Rectal smooth muscle tissue (tissue), 1 donor: Measurements from ENCODE around the gene GP9.

Source experiments
- H3K27ac ChIP-seq: one replicate; pipeline ENCODE4 v1.7.0; 2013; ENCODE audit warnings: low read depth, low read length, inconsistent platforms
- H3K27me3 ChIP-seq: one replicate; pipeline ENCODE4 v1.7.0; 2013; ENCODE audit warnings: low read length; ENCODE audit not compliant: control insufficient read depth, insufficient read depth
- H3K36me3 ChIP-seq: one replicate; pipeline ENCODE4 v1.7.0; 2013; ENCODE audit warnings: low read length; ENCODE audit not compliant: control insufficient read depth, insufficient read depth
- H3K4me1 ChIP-seq: one replicate; pipeline ENCODE4 v1.7.0; 2013; ENCODE audit warnings: low read length; ENCODE audit not compliant: control insufficient read depth, insufficient read depth
- H3K4me3 ChIP-seq: one replicate; pipeline ENCODE4 v1.7.0; 2013; ENCODE audit warnings: low read length
- H3K9ac ChIP-seq: one replicate; pipeline ENCODE4 v1.7.0; 2013; ENCODE audit warnings: low read length

Gene GP9

GRCh38 chr3:129033151-129033550, 27.4 kb upstream of the GP9 start:
- Histone ChIP-seq H3K36me3 (no peaks in the 10 kb centered on the region), H3K9ac (no peak overlapping the region), H3K4me1 (no peaks in the 10 kb centered on the region), H3K27ac (no peak overlapping the region), H3K4me3 (no peak overlapping the region), H3K27me3 (no peaks in the 10 kb centered on the region)

GRCh38 chr3:129033633-129034321, 26.8 kb upstream of the GP9 start:
- no peak overlapping the region for H3K4me3 ChIP-seq
- H3K36me3 ChIP-seq = no peaks in the 10 kb centered on the region
- H3K4me1 ChIP-seq = no peaks in the 10 kb centered on the region
- H3K27ac ChIP-seq = no peak overlapping the region
- H3K9ac ChIP-seq = no peak overlapping the region
- H3K27me3 ChIP-seq = no peaks in the 10 kb centered on the region

GRCh38 chr3:129034642-129035041, 25.9 kb upstream of the GP9 start:
- Histone ChIP-seq H3K27me3 (no peaks in the 10 kb centered on the region), H3K36me3 (no peaks in the 10 kb centered on the region), H3K27ac (no peak overlapping the region), H3K9ac (no peak overlapping the region), H3K4me3 (no peak overlapping the region), H3K4me1 (no peaks in the 10 kb centered on the region)

- Histone ChIP-seq H3K36me3 (no peaks in the 10 kb centered on the region), H3K9ac (no peak overlapping the region), H3K27me3 (no peaks in the 10 kb centered on the region), H3K4me3 (no peak overlapping the region), H3K27ac (no peak overlapping the region), H3K4me1 (no peaks in the 10 kb centered on the region)
These were observed 25.0 kb upstream of the GP9 start for GRCh38 chr3:129035360-129036221.

GRCh38 chr3:129036222-129037092, 24.1 kb upstream of the GP9 start:
- Histone ChIP-seq H3K27ac (no peak overlapping the region), H3K4me3 (no peak overlapping the region), H3K27me3 (no peaks in the 10 kb centered on the region), H3K9ac (no peak overlapping the region), H3K4me1 (no peaks in the 10 kb centered on the region), H3K36me3 (no peaks in the 10 kb centered on the region)

GRCh38 chr3:129037093-129037419, 23.5 kb upstream of the GP9 start:
- Histone ChIP-seq H3K9ac (no peak overlapping the region), H3K4me1 (no peaks in the 10 kb centered on the region), H3K4me3 (no peak overlapping the region), H3K36me3 (no peaks in the 10 kb centered on the region), H3K27ac (no peak overlapping the region), H3K27me3 (no peaks in the 10 kb centered on the region)

GRCh38 chr3:129038121-129038855, 22.3 kb upstream of the GP9 start:
- H3K27ac ChIP-seq = no peak overlapping the region
- H3K27me3 ChIP-seq = no peaks in the 10 kb centered on the region
- H3K36me3 ChIP-seq = no peaks in the 10 kb centered on the region
- H3K4me1 ChIP-seq = no peaks in the 10 kb centered on the region
- no peak overlapping the region for H3K4me3 ChIP-seq
- H3K9ac ChIP-seq = no peak overlapping the region

GRCh38 chr3:129039271-129040038, 21.1 kb upstream of the GP9 start:
- Histone ChIP-seq H3K4me3 (no peak overlapping the region), H3K27ac (no peak overlapping the region), H3K9ac (no peak overlapping the region), H3K36me3 (no peaks in the 10 kb centered on the region), H3K27me3 (no peaks in the 10 kb centered on the region), H3K4me1 (no peaks in the 10 kb centered on the region)

GRCh38 chr3:129040039-129040336, 20.6 kb upstream of the GP9 start:
- Histone ChIP-seq H3K36me3 (no peaks in the 10 kb centered on the region), H3K4me3 (no peak overlapping the region), H3K9ac (no peak overlapping the region), H3K27me3 (no peaks in the 10 kb centered on the region), H3K27ac (no peak overlapping the region), H3K4me1 (no peaks in the 10 kb centered on the region)

GRCh38 chr3:129040579-129041300, 19.8 kb upstream of the GP9 start:
- Histone ChIP-seq H3K27me3 (no peaks in the 10 kb centered on the region), H3K36me3 (no peaks in the 10 kb centered on the region), H3K4me3 (no peak overlapping the region), H3K9ac (no peak overlapping the region), H3K27ac (no peak overlapping the region), H3K4me1 (no peaks in the 10 kb centered on the region)

GRCh38 chr3:129045675-129046036, 14.9 kb upstream of the GP9 start:
- peak overlapping the region; percentile 36 for H3K4me3 ChIP-seq
- peaks cover 6% of the 10 kb centered on the region for H3K27me3 ChIP-seq
- no peaks in the 10 kb centered on the region for H3K4me1 ChIP-seq
- H3K9ac ChIP-seq = no peak overlapping the region
- H3K27ac ChIP-seq = no peak overlapping the region
- no peaks in the 10 kb centered on the region for H3K36me3 ChIP-seq
